ENCODE results near the gene PRSS56. TPM values are rescaled to one million over a fixed set of nuclear protein-coding genes. Genes with fewer than 3 reads are reported as not detected.

The PRSS56 gene
- total and polyA plus RNA-seq, 2 of the 13 experiments (the other 11 are each of a cell fraction or from before 2014, with no cell fraction given): not detected

DNA sequence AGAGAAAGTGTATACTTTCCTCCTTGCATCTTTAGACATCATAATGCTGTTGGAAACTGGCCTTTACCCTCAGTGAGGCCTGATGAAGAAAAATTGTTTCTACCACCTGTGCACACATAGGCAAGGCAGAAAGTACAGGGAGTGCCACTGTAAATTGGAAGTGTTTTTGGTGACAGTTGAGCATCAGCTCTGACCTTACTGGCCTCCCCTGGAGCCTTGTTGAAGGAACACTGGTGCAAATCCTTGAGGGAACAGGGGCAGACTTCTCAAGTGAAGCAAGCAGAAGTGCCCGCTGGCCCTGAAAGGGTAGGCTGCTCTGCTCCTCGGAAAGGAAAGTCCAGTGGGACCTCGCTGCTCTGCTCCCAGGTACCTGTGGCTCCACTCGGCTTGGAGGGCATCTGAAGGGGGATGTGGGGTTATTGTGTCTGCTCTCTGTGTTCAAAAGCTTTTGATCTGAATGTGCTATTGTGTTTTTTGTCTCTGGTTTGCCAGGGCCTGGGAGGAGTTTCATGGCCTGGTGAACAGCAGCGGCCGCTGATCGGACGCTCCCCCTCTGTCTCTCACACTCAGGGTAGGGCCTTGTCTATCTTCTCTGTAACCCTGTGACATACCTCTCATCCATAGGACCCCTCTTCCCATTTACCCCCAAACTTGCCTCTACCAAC, 53.7 kb downstream of the PRSS56 start (continued):
- TF ChIP-seq, protein P1, sequence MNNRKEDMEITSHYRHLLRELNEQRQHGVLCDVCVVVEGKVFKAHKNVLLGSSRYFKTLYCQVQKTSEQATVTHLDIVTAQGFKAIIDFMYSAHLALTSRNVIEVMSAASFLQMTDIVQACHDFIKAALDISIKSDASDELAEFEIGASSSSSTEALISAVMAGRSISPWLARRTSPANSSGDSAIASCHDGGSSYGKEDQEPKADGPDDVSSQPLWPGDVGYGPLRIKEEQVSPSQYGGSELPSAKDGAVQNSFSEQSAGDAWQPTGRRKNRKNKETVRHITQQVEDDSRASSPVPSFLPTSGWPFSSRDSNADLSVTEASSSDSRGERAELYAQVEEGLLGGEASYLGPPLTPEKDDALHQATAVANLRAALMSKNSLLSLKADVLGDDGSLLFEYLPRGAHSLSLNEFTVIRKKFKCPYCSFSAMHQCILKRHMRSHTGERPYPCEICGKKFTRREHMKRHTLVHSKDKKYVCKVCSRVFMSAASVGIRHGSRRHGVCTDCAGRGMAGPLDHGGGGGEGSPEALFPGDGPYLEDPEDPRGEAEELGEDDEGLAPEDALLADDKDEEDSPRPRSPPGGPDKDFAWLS (CRISPR knock-in tag; IDR thresholded peaks at IDR 0.05; ENCODE audit: borderline replicate concordance): no peak
- TF ChIP-seq, protein P2, sequence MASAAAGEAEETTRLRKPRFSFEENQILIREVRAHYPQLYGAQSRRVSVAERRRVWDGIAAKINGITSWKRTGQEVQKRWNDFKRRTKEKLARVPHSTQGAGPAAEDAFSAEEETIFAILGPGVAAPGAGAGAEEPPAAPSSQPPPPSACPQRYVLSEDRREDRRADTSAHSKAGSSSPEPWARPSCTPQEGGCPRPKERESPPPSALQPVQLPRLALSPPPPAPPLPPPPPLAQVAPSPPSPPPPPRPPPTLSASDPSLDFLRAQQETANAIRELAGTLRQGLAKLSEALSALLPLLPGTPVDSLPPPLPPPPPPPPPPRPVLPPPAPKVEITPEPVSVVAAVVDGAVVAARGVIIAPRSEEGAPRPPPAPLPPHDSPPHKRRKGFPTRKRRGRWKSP (CRISPR knock-in tag; IDR thresholded peaks at IDR 0.05): 0 out of 2 replicates have a peak, but pooled peaks have one; percentile 31
- TF ChIP-seq, protein P3, sequence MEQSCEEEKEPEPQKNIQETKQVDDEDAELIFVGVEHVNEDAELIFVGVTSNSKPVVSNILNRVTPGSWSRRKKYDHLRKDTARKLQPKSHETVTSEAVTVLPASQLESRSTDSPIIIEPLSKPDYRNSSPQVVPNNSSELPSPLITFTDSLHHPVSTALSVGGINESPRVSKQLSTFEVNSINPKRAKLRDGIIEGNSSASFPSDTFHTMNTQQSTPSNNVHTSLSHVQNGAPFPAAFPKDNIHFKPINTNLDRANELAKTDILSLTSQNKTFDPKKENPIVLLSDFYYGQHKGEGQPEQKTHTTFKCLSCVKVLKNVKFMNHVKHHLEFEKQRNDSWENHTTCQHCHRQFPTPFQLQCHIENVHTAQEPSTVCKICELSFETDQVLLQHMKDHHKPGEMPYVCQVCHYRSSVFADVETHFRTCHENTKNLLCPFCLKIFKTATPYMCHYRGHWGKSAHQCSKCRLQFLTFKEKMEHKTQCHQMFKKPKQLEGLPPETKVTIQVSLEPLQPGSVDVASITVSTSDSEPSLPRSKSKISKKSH (CRISPR knock-in tag; IDR thresholded peaks at IDR 0.05; ENCODE audit: borderline replicate concordance): 0 out of 2 replicates have a peak, but pooled peaks have one; percentile 19
- TF ChIP-seq SOX6 (IDR thresholded peaks at IDR 0.05) (no peak), SOX6 (CRISPR knock-in tag; IDR thresholded peaks at IDR 0.05) (0 out of 2 replicates have a peak, but pooled peaks have one; percentile 15), TBX3 (IDR thresholded peaks at IDR 0.05; ENCODE audit: borderline replicate concordance) (no peak), MED8 (CRISPR knock-in tag; IDR thresholded peaks at IDR 0.05; ENCODE audit: insufficient replicate concordance) (no peak), ZNF761 (CRISPR knock-in tag; conservative IDR thresholded peaks at IDR 0.05) (0 out of 2 replicates have a peak, but pooled peaks have one; percentile 4), ZNF605 (CRISPR knock-in tag; IDR thresholded peaks at IDR 0.05) (0 out of 2 replicates have a peak, but pooled peaks have one; percentile 35)

All from HepG2 (cell line).